GM18498 (cell line): ENCODE measurements around the gene DEFB115.
"Not testable (repeated sequence)": the region's sequence is repeated elsewhere in the genome, so short reads cannot be mapped to it uniquely, and the experiment has no call there.

Source experiments
- ATAC-seq: cut with Tn5 transposase; IDR thresholded peaks from one replicate; pipeline ENCODE4 v1.9.1; 2021; ENCODE audit warnings: mild to moderate bottlenecking, moderate library complexity; ENCODE audit not compliant: unreplicated experiment

DEFB115 gene, protein sequence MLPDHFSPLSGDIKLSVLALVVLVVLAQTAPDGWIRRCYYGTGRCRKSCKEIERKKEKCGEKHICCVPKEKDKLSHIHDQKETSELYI

DNA sequence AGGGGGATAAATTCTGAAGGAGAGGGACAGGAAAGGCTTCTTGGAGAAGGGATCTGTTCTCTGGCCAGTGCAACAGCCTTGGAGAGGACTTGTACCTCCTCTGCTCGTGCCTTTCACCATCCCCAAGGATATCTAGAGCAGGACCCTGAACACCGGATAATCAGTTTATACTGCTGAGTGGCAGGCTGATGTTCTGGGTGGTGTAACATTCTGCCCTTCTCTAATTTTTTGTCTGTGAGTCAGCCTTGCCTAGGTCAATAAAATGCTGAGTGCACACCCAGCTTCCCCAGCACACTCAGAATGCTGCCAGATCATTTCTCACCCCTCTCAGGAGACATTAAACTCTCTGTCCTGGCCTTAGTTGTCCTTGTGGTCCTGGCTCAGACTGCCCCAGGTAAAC lies at the start of gene DEFB115:
DEFB115 (plus strand) TSS at position 301 of the 400 bp plus-strand sequence; CDS start at position 301, 0 bp downstream.
- ATAC-seq: no peak

DNA sequence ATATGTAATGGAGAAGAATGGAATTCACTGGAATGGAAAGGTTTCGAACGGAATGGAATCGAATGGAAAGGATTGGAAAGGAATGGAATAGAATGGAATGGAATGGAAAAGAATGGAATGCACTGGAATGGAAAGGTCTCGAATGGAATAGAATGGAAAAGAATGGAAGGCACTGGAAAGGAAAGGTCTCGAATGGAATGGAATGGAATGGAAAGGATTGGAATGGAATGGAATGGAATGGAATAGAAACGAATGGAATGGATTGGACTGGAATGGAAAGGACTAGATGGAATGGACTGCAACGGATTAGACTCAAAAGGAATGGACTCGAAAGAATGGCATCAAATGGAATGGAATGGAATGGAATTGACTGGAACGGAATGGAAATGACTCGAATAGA lies 20.5 kb upstream of the DEFB115 start:
- ATAC-seq: no peak

DNA sequence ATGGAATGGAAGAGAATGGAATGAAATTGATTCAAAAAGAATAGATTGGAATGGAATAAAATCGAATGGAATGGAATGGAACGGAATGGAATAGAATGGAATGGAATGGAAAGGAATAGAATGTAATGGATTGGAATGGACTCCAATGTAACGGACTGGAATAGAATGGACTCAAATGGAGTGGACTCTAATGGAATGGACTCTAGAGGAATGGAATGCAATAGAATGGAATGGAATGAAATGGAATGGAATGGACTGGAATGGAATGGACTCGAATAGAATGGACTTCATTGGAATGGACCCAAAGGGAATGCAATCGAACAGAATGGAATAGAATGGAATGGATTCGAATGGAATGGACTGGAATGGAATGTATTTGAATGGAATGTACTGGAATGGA lies 19.7 kb upstream of the DEFB115 start:
- no peak for ATAC-seq

DNA sequence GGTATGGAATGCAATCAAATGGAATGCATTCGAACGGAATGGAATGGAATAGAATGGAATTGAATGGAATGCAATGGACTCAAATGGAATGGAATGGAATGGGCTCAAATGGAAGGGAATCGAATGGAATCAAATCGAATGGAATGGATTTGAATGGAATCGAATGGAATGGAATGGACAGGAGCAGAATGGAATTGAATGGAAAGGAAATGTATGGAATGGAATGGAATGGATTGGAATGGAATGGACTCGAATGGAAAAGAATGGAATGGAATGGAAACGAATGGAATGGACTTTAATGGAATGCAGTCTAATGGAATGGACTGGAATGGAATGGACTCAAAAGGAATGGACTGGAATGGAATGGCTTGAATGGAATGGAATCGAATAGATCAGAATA lies 18.3 kb upstream of the DEFB115 start:
- ATAC-seq: no peak

DNA sequence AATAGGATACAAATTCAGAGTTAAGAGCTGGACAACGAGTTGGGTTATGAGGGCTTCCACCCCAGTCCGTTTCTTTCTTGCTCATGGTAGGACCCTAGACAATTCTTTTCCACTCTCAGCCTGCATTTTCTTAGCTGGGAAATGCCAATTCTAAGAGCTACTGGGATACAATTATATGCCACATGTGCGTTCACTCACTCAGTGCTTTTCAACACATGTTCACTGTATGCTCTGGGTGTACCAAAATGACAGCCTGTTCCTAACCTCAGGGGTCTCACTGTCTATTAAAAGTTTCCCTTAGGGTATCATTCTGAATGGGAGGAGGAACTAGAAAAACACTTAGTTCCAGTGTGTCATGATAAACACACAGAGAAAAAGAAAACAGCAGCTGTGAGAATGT lies 505 bp upstream of the DEFB115 start:
- ATAC-seq: no peak

DNA sequence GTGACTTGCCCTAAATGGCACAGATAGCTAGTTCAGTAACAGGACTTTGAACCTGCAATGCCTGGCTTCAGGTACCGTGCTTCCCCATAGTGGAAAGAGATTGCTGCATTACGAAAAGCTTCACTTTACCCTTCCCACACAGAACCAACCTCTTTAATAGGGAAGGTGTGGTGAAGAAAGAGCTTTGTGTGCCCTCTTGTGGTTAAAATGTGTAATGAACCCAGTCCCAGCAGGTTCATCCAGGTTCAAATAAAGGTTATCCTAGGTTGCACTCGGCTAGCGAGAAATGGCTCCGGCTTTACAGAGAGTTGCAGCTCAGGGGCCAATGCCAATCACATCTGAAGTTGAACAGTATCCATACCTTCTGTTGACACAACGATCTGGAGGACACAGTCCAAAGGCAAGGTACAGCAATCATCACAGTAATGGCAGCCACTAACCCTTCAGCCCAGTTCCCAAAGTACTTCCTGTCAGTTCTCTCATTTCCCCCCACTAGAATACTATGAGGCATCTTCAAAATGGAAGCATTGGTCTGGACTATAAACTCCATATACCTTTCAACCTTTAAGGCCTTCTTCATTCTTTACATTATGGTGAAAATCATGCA lies 3.0 kb downstream of the DEFB115 start:
- no peak for ATAC-seq

DNA sequence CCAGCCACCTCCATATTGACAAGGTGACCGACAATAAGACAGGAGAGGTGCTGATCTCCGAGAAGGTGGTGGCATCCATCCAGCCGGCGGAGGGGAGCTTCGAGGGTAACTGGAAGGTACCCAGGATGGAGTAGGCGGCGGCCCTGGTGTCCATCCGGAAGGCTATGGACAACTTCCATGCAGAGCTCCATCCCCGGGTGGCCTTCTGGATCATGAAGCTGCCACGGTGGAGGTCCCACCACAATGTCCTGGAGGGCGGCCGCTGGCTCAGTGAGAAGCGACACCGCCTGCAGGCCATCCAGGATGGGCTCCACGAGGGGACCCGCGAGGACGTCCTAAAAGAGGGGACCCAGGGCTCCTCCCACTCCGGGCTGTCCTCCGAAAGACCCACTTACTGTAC lies 17.0 kb downstream of the DEFB115 start:
- ATAC-seq: no peak

DNA sequence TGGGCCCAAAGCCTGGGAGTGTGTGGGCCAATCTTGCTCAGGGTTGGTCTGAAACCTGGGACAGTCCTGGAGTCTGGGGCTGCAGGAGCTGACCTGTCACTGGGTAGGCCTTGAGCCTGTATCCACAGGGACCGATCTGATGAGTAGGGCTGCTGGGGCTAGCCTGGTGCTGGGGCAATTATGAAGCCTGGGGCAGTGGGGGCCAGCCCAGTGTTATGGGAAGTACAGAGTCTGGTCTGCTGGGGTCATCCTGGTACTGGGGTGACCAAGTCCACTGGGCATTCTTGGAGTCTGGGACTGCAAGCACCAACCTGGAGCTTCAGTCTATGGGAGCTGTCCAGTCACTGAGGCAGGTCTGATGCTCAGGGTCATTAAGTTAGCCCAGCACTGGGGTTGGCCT lies 20.7 kb downstream of the DEFB115 start:
- no peak for ATAC-seq

DNA sequence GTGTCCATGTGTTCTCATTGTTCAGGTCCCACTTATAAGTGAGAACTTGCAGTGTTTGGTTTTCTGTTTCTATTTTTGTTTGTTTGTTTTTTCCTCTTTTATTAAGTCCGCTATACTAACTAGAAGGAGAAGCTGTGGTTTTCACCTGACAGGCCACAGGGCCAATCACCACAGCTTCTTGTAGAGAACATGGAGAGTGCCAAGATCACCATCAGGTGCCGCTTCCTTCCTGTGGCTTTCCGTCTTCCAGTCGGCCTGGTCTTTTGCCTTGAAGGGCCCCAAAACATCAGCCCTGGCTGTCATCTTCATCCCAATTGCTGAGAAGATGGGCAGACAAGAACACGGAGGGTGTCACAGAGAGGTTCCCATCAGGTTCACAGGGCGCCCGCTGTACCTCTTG lies 27.5 kb downstream of the DEFB115 start:
- ATAC-seq: not testable (repeated sequence)

DNA sequence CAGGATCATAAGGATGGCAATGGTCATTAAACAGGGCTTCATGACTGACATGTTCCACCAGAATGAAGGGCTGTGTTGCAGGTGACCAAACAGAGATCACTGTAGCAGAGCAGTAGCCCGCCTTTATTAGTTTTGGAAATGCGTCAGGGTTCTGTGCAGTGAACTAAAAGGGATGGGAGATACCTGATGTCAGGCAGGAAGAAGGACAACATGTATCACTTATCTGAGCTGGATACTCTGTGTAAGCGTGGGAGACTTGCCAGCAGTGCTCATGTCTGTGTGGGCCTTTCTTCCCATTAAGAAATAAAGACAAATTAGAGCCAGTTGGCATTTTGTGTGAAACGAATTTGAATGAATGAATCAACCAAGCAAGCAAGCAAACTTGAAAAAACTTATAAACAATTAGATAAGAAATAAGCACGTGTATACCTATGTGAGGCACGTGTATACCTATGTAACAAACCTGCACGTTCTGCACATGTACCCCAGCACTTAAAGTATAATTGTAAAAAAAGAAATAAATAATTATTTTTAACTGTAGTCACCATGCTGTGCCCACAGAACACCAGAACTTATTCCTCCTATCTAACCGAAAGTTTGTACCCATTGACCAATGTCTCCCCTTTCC lies 51.2 kb downstream of the DEFB115 start, which contains the start of gene DEFB116:
DEFB116 (minus strand) TSS at position 51 of the 628 bp plus-strand sequence; CDS start at position 51, 0 bp downstream.
- no peak for ATAC-seq
